Measurements from ENCODE around the gene SPPL2A.
A peak's percentile ranks its signal among the peaks of the same experiment; 100 is the strongest.
"Not testable (repeated sequence)": the region's sequence is repeated elsewhere in the genome, so short reads cannot be mapped to it uniquely, and the experiment has no call there.

SPPL2A gene

GRCh38 chr15:50767332-50767861, 1.9 kb upstream of the SPPL2A start:
- no peak for DNase-seq

DNA sequence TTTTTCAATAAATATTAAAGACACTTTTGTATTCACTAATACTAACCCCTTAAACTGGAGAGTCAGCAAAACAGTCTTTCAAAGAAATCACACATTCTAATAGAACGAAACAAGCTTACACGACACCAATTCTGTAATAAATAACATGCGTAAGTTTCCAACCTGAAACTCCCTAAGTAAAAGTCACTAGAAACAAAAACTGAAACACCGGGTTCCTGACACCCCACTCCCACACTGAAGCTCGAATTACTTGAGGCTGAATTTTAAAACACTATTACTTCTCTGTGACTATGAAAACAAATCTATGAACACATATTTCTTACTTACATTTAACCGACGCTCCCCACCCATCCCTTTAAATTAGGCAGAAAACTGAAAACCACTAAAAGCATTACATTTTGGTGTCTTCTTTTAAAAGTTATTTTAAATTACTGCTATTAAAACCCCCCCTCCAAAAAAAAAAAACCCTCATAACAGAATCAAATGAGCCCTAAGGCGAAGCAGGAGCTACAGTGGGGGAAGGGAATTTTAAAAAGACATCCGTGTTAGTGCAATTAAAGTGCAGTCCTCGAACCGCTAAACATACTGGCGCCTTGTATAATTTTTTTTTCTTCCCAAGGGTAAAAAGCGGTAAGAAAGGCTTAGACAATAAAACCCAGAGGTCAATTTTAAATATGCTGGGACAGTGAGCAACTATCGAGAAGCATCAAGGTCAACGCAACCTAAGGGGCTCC, 878 bp downstream of the SPPL2A start:
- peak; percentile 16 for DNase-seq

DNA sequence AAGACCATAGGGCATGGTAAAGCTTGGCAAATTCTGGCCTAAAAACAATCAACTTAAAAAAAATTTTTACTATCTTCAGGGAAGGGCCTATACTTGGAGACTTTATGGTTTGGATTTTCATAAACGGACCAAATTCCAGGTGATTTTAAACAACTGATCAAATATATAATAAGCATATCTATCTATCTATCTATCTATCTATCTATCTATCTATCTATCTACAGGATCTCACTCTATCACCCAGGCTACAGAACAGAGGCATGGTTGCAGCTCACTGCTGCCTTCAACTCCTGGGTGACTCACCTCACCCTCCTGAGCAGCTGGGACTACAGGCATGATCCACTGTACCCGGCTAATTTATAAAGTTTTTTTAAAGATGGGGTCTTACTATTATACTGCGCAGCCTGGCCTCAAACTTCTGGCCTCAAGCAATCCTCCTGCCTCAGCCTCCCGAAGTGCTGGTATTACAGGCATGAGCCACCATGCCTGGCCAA, 6.7 kb downstream of the SPPL2A start:
- peak; percentile 25 for DNase-seq

DNA sequence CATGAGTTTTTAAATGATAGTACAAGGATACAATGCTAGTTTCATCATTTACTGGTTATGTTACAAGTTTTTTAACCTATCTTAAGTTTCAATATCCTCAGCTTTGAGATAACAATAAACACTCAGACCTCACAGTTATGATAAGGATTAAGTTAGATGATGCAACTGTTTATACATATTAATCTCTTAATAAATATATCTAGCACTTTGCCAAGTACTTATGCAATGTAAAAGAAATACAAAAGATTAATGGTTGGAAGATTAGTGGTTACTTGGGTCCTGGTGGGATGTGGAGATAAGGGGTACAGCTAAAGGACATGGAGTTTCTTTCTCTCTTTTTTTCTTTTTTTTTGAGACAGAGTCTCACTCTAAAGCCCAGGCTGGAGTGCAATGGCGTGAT, 12.0 kb downstream of the SPPL2A start:
- no peak for DNase-seq

DNA sequence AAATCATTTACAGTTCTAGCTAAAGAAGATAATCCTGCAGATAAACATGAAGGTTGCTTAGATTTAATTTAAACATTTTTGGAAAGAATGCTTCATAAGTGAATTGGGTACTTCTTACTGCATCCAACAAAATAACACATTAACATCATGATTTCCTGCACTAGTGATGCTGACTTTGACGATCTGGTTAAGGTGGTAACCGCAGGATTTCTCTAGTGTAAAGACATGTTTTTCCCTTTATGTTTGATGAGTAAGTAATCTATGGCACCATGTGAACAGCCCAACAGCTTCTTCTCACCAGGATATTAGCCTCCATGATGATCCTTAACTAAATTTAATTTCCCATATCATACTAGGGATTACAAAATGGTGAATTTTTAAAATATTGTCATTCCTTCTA, 14.1 kb downstream of the SPPL2A start:
- no peak for DNase-seq

GRCh38 chr15:50750227-50750705, 15.2 kb downstream of the SPPL2A start:
- DNase-seq, result no peak

GRCh38 chr15:50747523-50747922, 18.0 kb downstream of the SPPL2A start:
- DNase-seq, result no peak

GRCh38 chr15:50744601-50745000, 20.9 kb downstream of the SPPL2A start:
- no peak for DNase-seq

DNA sequence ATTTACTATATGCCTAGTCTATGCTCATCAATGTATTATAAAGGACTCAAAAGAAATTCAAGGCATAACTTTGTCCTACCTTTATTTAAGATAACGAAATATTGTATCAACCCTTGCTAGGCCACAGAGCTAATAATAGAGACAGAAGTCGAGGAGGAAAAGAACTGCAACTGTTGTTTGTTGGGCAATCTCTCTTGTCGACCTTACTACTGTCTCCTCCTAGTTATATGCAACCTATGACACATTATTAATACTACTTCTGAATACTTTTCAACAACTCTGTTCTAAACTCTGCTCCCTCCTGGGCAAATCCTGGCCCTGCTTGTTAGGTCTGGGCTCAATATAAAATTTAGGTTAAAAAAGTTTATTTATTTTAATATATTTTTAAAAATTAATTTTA, 24.6 kb downstream of the SPPL2A start:
- DNase-seq, result no peak

DNA sequence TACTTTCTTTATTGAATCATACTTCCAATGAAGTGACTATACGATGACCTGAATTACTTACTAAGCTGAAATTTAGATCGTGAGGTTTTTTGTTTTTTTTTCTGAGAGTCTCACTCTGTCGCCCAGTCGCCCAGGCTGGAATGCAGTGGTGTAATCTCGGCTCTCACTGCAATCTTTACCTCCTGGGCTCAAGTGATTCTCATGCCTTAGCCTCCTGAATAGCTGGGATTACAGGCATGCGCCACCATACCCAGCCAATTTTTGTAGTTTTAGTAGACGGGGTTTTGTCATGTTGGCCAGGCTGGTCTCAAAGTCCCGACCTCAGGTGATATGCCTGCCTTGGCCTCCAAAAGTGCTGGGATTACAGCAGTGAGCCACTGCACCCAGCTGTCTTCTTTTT, 28.7 kb downstream of the SPPL2A start:
- DNase-seq, result no peak

- DNase-seq, result no peak
Measured at GRCh38 chr15:50735156-50735555, 30.4 kb downstream of the SPPL2A start.

GRCh38 chr15:50726315-50726714, 39.2 kb downstream of the SPPL2A start:
- DNase-seq, result no peak

DNA sequence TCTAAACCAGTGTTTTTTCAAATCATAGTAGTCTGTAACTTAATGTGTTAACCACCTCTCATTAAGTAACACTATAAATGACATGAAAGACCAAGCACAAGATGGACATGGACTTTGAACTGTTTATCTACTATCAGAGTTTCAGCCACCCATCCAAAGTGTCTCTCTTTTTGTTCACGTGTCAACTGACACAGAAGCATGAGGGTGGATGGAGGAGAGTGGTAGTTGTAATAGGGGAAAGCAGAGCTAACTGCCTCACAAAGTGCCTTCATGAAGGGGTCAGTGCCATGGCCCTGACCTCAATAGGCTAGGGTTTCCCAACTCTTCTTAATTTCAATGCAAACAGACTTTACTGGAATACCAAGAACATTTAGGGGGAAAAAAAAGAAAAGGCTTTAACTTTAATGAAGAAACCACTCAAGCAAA, 46.8 kb downstream of the SPPL2A start:
- no peak for DNase-seq

DNA sequence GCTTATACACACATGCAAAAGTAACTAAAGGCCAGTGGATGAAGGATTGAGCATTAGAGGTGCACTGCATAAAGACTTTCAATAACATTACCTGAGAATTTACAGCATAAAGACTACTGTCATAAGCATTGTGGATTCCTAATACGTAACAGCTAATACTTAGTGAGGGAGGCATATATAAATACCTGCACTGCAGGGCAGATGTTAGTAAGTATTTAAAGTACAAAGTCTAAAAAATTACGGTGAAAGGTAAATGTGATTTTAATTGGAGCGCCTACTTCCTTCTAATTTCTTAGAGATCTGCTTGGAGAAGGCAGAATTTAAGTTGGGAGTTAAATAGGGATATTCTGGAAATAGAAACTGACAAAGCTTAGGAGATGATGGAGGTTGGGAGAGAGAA, 53.5 kb downstream of the SPPL2A start:
- DNase-seq, result no peak

- no peak for DNase-seq
Measured at GRCh38 chr15:50710585-50710984, 54.9 kb downstream of the SPPL2A start.

GRCh38 chr15:50707878-50708427, 57.6 kb downstream of the SPPL2A start:
- no peak for DNase-seq

DNA sequence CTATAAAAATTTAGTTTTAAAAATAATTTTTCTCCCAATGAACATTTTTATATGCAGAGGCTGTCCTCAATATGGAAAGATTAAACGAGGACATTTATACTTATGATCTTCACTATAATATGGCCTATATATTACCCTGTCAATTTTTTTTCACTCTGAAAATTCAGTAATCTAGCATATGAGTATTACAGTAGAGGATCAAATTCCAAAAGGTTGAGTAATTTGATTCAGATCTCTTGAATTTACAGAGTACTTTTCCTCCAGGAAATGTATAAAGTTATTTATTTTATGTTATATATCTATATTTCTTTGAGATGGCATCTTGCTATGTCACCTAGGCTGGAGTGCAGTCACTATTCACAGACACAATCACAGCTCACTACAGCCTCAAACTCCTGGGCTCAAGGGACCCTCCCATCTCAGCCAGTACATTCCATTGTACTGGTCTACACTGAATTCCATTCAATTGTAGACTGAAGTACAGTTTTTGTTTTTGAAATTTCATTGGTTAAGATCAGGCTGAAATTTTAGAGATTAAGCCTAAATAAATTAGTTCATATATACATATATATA, 62.7 kb downstream of the SPPL2A start:
- DNase-seq, result no peak

- no peak for DNase-seq
Measured at GRCh38 chr15:50698101-50698500, 67.4 kb downstream of the SPPL2A start.

DNA sequence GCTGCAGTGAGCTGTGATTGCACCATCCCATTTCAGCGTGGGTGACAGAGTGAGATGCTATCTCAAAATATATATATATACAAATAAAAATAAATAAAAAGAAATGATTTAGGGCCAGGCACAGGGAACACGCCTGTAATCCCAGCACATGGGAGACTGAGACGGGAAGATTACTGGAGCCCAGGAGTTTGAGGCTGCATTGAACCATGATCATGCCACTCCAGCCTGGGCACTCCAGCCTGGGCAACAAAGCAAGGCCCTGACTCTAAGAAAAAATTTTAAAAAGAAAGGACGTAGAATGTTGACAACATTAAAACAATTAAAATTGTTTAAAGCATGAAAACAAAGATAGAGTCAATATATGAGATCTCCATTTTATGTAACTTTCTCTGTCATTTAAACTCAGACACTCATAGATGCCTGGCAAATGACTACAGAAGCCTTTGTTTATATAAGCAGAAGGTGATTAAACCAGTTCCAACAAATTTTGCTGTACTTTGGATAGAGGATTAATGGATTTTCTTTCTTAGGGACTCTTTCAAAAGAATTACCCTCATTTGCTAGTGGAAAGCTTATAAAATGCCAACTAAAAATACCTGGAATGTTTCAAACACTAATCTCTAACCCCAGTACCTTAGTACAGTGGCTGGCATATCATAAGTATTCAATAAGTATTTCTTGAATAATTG, 68.3 kb downstream of the SPPL2A start:
- peak; percentile 20 for DNase-seq

DNA sequence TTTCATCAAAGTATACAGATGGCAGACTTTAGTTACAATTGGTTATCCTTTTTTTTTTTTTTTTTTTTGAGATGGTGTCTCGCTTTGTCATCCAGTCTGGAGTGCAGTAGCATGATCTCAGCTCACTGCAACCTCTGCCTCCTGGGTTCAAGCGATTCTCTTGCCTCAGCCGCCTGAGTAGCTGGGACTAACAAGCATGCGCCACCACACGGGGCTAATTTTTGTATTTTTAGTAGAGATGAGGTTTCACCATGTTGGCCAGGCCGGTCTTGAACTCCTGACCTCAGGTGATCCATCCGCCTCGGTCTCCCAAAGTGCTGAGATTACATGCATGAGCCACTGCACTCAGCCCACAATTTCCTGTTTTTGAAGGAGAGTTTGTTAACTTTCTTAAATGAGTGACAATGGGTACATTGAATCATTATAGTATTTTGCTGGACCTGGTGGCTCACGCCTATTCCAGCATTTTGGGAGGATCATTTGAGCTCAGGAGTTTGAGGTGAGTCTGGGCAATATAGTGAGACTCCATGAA, 70.8 kb downstream of the SPPL2A start:
- DNase-seq, result not testable (repeated sequence)

GRCh38 chr15:50687302-50687902, 78.1 kb downstream of the SPPL2A start:
- DNase-seq, result no peak

DNA sequence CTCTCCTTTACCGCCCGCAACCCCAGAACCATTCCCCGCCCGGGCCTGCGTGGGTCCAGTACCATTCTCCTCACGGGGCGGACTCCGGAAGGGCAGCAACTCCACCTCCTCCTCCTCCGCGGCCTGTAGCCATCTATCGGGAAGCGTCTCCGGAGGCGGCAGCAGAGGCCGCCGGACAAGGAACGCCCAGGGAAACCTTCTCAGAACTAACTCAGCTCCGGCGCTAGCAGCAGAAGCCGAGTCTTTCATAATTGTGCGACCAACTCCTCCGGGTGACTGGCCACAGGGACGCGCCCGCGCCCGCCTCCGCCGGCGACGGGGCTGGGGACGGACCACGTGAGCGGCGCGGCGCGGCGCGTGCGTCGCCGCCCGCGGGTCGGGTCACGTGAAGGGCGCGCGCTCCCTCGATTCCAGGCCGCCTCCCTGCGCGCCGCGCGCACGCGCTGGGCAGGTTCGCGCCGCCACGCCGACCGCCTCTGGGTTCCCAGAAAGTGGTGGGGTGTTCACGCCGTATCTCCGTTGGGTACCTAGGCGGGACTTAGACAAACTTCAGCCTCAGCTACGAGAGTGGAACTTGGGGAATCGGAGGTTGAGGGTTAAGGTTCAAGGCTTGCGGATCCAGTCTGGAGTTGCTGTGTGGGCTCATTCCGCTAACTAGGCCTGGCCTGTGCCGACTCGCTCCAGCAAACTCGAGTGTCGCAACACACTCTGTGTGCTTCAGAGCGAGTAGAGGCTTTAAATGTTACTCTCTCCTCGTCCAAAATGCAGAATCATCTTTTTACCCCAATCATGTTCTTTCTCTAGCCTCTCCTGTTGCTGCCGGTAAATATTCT, 78.8 kb downstream of the SPPL2A start, which contains the start of gene TRPM7:
TSS of gene TRPM7 (minus strand) at position 329 of the 833 bp plus-strand sequence. CDS start at position 65, 264 bp downstream.
- peak; percentile 88 for DNase-seq

Measured in EL (cell line).